AG08395 (cell line): ENCODE data around the gene PSG4.
A peak's percentile ranks its signal among the peaks of the same experiment; 100 is the strongest.
"Not testable (repeated sequence)": the region's sequence is repeated elsewhere in the genome, so short reads cannot be mapped to it uniquely, and the experiment has no call there.

Experiments
- DNase-seq: peaks from one replicate; pipeline ENCODE4 v3.0.0; 2012; ENCODE audit warnings: mixed read lengths, low spot score

The PSG4 gene

GRCh38 chr19:43205471-43206105 is at the start of gene PSG4:
TSS of gene PSG4 (minus strand) at chr19:43205638. CDS start at chr19:43205536, 102 bp downstream.
- DNase-seq, result not testable (repeated sequence)

- DNase-seq, result not testable (repeated sequence)
Measured at GRCh38 chr19:43251428-43251827, 46.0 kb upstream of the PSG4 start.

GRCh38 chr19:43250296-43250695 is 44.9 kb upstream of the PSG4 start:
- DNase-seq, result not testable (repeated sequence)

GRCh38 chr19:43248635-43249002 is 43.2 kb upstream of the PSG4 start:
- not testable (repeated sequence) for DNase-seq

DNA sequence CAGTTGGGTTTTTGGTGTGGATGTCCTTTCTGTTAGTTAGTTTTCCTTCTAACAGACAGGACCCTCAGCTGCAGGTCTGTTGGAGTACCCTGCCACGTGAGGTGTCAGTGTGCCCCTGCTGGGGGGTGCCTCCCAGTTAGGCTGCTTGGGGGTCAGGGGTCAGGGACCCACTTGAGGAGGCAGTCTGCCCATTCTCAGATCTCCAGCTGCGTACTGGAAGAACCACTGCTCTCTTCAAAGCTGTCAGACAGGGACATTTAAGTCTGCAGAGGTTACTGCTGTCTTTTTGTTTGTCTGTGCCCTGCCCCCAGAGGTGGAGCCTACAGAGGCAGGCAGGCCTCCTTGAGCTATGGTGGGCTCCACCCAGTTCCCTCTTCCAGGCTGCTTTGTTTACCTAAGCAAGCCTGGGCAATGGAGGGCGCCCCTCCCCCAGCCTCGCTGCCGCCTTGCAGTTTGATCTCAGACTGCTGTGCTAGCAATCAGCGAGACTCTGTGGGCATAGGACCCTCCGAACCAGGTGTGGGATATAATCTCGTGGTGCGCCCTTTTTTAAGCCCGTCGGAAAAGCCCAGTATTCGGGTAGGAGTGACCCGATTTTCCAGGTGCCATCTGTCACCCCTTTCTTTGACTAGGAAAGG is 41.9 kb upstream of the PSG4 start:
- not testable (repeated sequence) for DNase-seq

DNA sequence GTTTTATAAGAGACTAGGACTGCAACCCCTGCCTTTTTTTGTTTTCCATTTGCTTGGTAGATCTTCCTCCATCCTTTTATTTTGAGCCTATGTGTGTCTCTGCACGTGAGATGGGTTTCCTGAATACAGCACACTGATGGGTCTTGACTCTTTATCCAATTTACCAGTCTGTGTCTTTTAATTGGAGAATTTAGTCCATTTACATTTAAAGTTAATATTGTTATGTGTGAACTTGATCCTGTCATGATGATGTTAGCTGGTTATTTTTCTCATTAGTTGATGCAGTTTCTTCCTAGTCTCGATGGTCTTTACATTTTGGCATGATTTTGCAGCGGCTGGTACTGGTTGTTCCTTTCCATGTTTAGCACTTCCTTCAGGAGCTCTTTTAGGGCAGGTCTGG is 40.4 kb upstream of the PSG4 start:
- DNase-seq, result not testable (repeated sequence)

- DNase-seq, result not testable (repeated sequence)
Measured at GRCh38 chr19:43242211-43242610, 36.8 kb upstream of the PSG4 start.

DNA sequence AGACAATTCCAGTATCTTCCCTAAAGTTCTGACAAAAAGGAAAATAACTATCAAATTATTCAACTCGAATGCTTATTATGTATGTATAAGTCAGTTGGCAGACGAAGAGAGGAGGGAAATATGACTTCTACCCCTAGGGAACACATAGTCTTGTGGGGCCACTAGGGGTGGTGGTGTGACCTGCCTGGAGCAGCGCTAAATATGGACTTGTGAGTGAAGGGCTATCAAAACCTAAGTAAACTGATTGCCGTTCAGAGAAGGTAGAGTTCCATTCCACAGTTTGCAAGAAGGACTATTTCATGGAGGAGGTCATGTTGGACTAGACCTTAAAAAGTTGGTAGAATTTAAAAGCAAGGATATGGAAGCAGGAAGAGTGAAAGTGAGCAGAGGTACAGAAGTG is 32.8 kb upstream of the PSG4 start:
- DNase-seq, result not testable (repeated sequence)

- DNase-seq, result not testable (repeated sequence)
Measured at GRCh38 chr19:43235686-43236085, 30.2 kb upstream of the PSG4 start.

GRCh38 chr19:43229315-43229714 is 23.9 kb upstream of the PSG4 start:
- no peak for DNase-seq

DNA sequence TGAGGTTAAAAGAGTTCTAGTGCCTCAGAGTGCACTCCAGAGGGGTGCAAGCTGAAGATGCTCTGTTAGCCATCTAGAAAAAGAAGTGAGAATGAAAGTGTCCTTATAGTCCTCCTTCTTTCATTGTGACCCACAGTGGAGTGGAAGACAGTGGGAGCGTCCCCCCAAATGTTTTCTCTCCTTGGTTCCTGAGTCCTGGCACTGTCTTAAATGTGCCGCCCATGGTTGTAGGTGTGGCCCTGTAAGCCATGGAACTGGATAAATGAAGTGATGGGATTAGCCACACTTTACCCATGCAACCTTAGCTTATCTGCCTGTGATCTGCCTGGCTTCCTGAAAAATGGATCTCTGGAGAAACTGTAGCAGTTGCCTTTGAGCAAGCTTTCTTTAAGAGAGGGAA is 23.3 kb upstream of the PSG4 start:
- not testable (repeated sequence) for DNase-seq

DNA sequence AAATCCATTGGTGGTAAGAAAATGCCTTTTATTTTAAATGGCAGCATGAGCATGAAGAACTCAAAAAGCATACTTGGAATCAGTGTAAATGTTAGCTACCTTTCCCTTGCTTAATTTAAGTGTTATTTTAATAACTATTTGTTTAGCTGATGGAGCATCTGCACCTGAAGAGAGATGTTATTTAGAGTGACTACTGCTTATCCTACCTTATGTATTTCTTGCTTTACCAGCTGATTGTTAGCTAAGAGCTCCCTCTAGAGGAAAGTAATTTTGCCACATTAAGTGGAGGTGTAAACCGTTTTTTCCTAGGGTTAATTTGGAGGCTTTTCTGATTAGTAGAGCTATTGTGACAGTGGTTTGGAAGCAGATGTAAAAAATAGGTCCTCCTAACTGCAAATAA is 21.5 kb upstream of the PSG4 start:
- not testable (repeated sequence) for DNase-seq

DNA sequence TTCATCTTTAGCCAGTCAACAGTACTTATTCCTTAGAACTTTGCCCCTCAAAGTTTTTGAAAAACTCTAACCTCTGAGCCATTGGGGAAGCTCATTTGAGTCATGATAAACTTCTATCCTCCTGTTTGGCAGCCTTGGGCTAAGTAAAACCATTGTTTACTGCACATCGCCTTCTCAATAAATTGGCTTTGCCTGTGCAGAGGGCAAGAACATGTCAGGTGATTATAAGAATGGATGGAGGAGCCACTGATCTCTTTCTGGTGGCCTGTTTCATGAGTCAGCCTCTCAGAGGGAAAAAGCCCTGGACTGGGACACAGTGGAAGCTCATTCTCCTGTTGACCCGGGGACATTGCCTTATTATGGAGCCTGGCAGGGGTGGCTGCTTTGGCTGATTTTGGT is 19.4 kb upstream of the PSG4 start:
- DNase-seq, result no peak

DNA sequence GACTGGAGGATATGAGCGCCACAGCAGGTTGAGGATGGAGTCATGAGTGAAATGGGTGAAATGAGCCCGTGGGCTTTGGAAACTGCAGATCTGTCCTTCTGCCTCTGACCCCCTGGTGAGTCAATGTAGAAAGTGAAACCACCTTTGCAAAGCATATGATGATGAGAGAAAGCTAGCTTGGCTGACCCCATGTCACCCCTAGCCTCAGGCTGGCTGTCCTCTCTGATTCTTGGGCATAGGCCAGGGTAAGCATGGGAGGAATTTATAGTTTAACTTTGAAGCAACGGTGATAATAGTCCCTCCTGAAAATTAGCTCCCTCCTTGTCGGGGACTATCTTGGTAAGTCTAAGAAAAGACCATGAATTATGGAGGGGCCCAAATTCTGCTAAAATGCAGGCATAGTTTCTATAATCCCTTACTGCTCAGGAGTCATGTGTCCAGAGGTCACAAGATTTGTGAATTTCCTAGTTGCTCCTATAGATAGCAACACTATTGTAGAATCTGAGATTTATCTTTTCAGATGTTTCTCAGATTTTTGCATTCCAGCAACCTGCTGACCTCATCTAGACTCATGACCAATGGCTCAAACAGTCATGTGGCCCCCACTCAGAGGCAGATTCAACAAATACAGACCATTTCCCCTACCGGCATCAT is 18.9 kb upstream of the PSG4 start:
- peak; percentile 13 for DNase-seq

- DNase-seq, result not testable (repeated sequence)
Measured at GRCh38 chr19:43221891-43222290, 16.5 kb upstream of the PSG4 start.

GRCh38 chr19:43219136-43219535 is 13.7 kb upstream of the PSG4 start:
- not testable (repeated sequence) for DNase-seq

DNA sequence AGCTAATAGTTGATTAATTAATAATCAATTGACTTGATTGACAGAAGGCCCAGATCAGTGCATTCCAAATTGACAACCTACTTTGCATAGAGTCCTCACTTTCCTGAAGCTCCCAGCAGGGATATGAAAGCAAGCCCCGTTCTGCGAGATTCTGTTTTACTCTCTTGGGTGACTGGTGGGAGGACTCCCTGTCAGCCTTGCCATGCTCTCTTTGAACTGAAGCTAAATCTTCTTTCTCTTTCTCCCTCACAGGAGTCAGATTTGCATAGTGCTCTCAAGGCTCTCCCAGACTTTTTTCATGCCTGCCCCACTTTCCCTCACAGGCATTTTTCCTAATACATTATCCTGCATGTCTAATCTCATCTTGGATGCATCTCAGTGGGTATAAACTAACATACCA is 10.4 kb upstream of the PSG4 start:
- DNase-seq, result not testable (repeated sequence)

DNA sequence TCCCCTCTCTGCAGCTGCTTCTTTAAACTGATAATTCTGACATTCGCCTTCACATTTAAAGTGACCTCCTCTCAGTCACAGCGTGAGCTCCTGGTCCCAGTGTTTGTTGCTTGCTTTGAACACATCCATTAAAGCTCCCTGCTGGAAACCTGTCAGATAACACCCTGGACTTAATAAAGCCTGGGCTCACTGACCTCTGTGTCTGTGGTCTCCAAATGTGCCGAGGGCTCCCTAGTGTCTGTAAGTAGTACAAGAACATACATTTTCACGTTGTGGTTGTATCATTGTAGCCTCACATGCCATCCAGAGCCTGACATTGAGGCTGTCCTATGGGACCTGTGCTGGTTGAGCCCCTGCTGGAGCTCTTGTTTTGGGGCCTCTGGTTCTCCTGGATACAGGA is 2.6 kb upstream of the PSG4 start:
- DNase-seq, result no peak

- DNase-seq, result not testable (repeated sequence)
Measured at GRCh38 chr19:43207174-43207573, 1.7 kb upstream of the PSG4 start.

GRCh38 chr19:43203611-43204010 is 1.8 kb downstream of the PSG4 start:
- DNase-seq, result not testable (repeated sequence)

DNA sequence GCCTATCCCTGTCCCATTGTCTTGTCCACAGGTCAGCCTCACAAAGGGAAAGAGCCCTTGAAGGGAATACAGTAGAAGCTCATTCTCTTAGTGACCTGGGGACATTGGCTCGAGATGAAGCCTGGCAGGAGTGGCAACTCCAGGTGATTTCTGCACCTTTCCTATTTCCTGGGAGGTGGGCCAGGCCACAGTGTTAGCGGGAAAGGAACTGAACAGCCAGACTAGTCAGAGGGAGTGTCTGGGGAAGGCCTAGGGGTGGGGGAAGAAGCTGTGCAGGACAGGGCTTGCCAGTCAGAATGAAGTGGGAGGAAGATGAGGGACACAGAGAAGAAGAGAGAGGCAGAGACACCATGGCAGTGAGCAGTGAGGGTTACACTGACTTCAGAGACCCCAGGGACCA is 3.5 kb downstream of the PSG4 start:
- not testable (repeated sequence) for DNase-seq

GRCh38 chr19:43201337-43201801 is 4.1 kb downstream of the PSG4 start:
- peak; percentile 55 for DNase-seq
